Measurements from ENCODE around the gene SSTR4.
"Not testable (repeated sequence)": the region's sequence is repeated elsewhere in the genome, so short reads cannot be mapped to it uniquely, and the experiment has no call there.

SSTR4 gene

GRCh38 chr20:23034721-23035671, at the start of gene SSTR4:
Gene SSTR4 (plus strand): TSS chr20:23035312. CDS start chr20:23035484, 172 bp downstream.
- Histone ChIP-seq H3K4me1 (ENCODE audit: control insufficient read depth, insufficient read depth, low read length) (no peaks in the 10 kb centered on the region), H3K36me3 (ENCODE audit: control insufficient read depth, insufficient read depth, low read length) (no peaks in the 10 kb centered on the region), H3K27me3 (ENCODE audit: control insufficient read depth, insufficient read depth, low read length) (peaks cover 6% of the 10 kb centered on the region), H3K4me3 (ENCODE audit: low read length) (no peak within 1 kb of the TSS), H3K9ac (ENCODE audit: low read length) (no peak within 1 kb of the TSS), H3K27ac (ENCODE audit: low read depth, low read length) (no peak within 1 kb of the TSS)

GRCh38 chr20:22986601-22987000, 48.5 kb upstream of the SSTR4 start:
- H3K4me1 ChIP-seq (ENCODE audit: control insufficient read depth, insufficient read depth, low read length): no peaks in the 10 kb centered on the region
- H3K27ac ChIP-seq (ENCODE audit: low read depth, low read length): no peak overlapping the region
- H3K36me3 ChIP-seq (ENCODE audit: control insufficient read depth, insufficient read depth, low read length): no peaks in the 10 kb centered on the region
- H3K27me3 ChIP-seq (ENCODE audit: control insufficient read depth, insufficient read depth, low read length): no peaks in the 10 kb centered on the region
- no peak overlapping the region for H3K4me3 ChIP-seq (ENCODE audit: low read length)
- no peak overlapping the region for H3K9ac ChIP-seq (ENCODE audit: low read length)

- H3K4me3 ChIP-seq (ENCODE audit: low read length); H3K36me3 ChIP-seq (ENCODE audit: control insufficient read depth, insufficient read depth, low read length); H3K27me3 ChIP-seq (ENCODE audit: control insufficient read depth, insufficient read depth, low read length); H3K27ac ChIP-seq (ENCODE audit: low read depth, low read length); H3K9ac ChIP-seq (ENCODE audit: low read length); H3K4me1 ChIP-seq (ENCODE audit: control insufficient read depth, insufficient read depth, low read length): not testable (repeated sequence)
Measured at GRCh38 chr20:22991424-22991823, 43.7 kb upstream of the SSTR4 start.

GRCh38 chr20:22993823-22994222, 41.3 kb upstream of the SSTR4 start:
- Histone ChIP-seq H3K4me1 (ENCODE audit: control insufficient read depth, insufficient read depth, low read length) (no peaks in the 10 kb centered on the region), H3K9ac (ENCODE audit: low read length) (no peak overlapping the region), H3K36me3 (ENCODE audit: control insufficient read depth, insufficient read depth, low read length) (no peaks in the 10 kb centered on the region), H3K27me3 (ENCODE audit: control insufficient read depth, insufficient read depth, low read length) (no peaks in the 10 kb centered on the region), H3K27ac (ENCODE audit: low read depth, low read length) (no peak overlapping the region), H3K4me3 (ENCODE audit: low read length) (no peak overlapping the region)

- Histone ChIP-seq H3K27me3 (ENCODE audit: control insufficient read depth, insufficient read depth, low read length) (no peaks in the 10 kb centered on the region), H3K36me3 (ENCODE audit: control insufficient read depth, insufficient read depth, low read length) (no peaks in the 10 kb centered on the region), H3K4me1 (ENCODE audit: control insufficient read depth, insufficient read depth, low read length) (no peaks in the 10 kb centered on the region), H3K9ac (ENCODE audit: low read length) (no peak overlapping the region), H3K27ac (ENCODE audit: low read depth, low read length) (no peak overlapping the region), H3K4me3 (ENCODE audit: low read length) (no peak overlapping the region)
Measured at GRCh38 chr20:22995923-22996322, 39.2 kb upstream of the SSTR4 start.

GRCh38 chr20:22998476-22998875, 36.6 kb upstream of the SSTR4 start:
- Histone ChIP-seq H3K9ac (ENCODE audit: low read length) (no peak overlapping the region), H3K4me1 (ENCODE audit: control insufficient read depth, insufficient read depth, low read length) (no peaks in the 10 kb centered on the region), H3K4me3 (ENCODE audit: low read length) (no peak overlapping the region), H3K27me3 (ENCODE audit: control insufficient read depth, insufficient read depth, low read length) (no peaks in the 10 kb centered on the region), H3K27ac (ENCODE audit: low read depth, low read length) (no peak overlapping the region), H3K36me3 (ENCODE audit: control insufficient read depth, insufficient read depth, low read length) (no peaks in the 10 kb centered on the region)

- H3K27ac ChIP-seq (ENCODE audit: low read depth, low read length): no peak overlapping the region
- no peak overlapping the region for H3K9ac ChIP-seq (ENCODE audit: low read length)
- H3K36me3 ChIP-seq (ENCODE audit: control insufficient read depth, insufficient read depth, low read length): no peaks in the 10 kb centered on the region
- no peaks in the 10 kb centered on the region for H3K4me1 ChIP-seq (ENCODE audit: control insufficient read depth, insufficient read depth, low read length)
- no peak overlapping the region for H3K4me3 ChIP-seq (ENCODE audit: low read length)
- H3K27me3 ChIP-seq (ENCODE audit: control insufficient read depth, insufficient read depth, low read length): no peaks in the 10 kb centered on the region
Measured at GRCh38 chr20:22999756-23000155, 35.4 kb upstream of the SSTR4 start.

GRCh38 chr20:23000232-23000947, 34.7 kb upstream of the SSTR4 start:
- H3K27me3 ChIP-seq (ENCODE audit: control insufficient read depth, insufficient read depth, low read length): no peaks in the 10 kb centered on the region
- H3K4me3 ChIP-seq (ENCODE audit: low read length): no peak overlapping the region
- H3K36me3 ChIP-seq (ENCODE audit: control insufficient read depth, insufficient read depth, low read length): no peaks in the 10 kb centered on the region
- H3K9ac ChIP-seq (ENCODE audit: low read length): no peak overlapping the region
- H3K27ac ChIP-seq (ENCODE audit: low read depth, low read length): no peak overlapping the region
- no peaks in the 10 kb centered on the region for H3K4me1 ChIP-seq (ENCODE audit: control insufficient read depth, insufficient read depth, low read length)

GRCh38 chr20:23002276-23002675, 32.8 kb upstream of the SSTR4 start:
- no peak overlapping the region for H3K27ac ChIP-seq (ENCODE audit: low read depth, low read length)
- H3K4me1 ChIP-seq (ENCODE audit: control insufficient read depth, insufficient read depth, low read length): no peaks in the 10 kb centered on the region
- no peak overlapping the region for H3K4me3 ChIP-seq (ENCODE audit: low read length)
- H3K27me3 ChIP-seq (ENCODE audit: control insufficient read depth, insufficient read depth, low read length): no peaks in the 10 kb centered on the region
- H3K36me3 ChIP-seq (ENCODE audit: control insufficient read depth, insufficient read depth, low read length): no peaks in the 10 kb centered on the region
- no peak overlapping the region for H3K9ac ChIP-seq (ENCODE audit: low read length)

GRCh38 chr20:23003077-23003635, 32.0 kb upstream of the SSTR4 start:
- Histone ChIP-seq H3K4me3 (ENCODE audit: low read length) (no peak overlapping the region), H3K27ac (ENCODE audit: low read depth, low read length) (no peak overlapping the region), H3K36me3 (ENCODE audit: control insufficient read depth, insufficient read depth, low read length) (no peaks in the 10 kb centered on the region)

GRCh38 chr20:23003881-23004460, 31.1 kb upstream of the SSTR4 start:
- Histone ChIP-seq H3K27me3 (ENCODE audit: control insufficient read depth, insufficient read depth, low read length) (no peaks in the 10 kb centered on the region), H3K9ac (ENCODE audit: low read length) (no peak overlapping the region), H3K4me3 (ENCODE audit: low read length) (no peak overlapping the region), H3K36me3 (ENCODE audit: control insufficient read depth, insufficient read depth, low read length) (no peaks in the 10 kb centered on the region), H3K4me1 (ENCODE audit: control insufficient read depth, insufficient read depth, low read length) (no peaks in the 10 kb centered on the region), H3K27ac (ENCODE audit: low read depth, low read length) (no peak overlapping the region)

More at GRCh38 chr20:23003077-23003635, 32.0 kb upstream of the SSTR4 start:
- no peaks in the 10 kb centered on the region for H3K4me1 ChIP-seq (ENCODE audit: control insufficient read depth, insufficient read depth, low read length)
- no peak overlapping the region for H3K9ac ChIP-seq (ENCODE audit: low read length)
- H3K27me3 ChIP-seq (ENCODE audit: control insufficient read depth, insufficient read depth, low read length): no peaks in the 10 kb centered on the region

GRCh38 chr20:23005776-23006175, 29.3 kb upstream of the SSTR4 start:
- Histone ChIP-seq H3K27me3 (ENCODE audit: control insufficient read depth, insufficient read depth, low read length) (no peaks in the 10 kb centered on the region), H3K27ac (ENCODE audit: low read depth, low read length) (no peak overlapping the region), H3K9ac (ENCODE audit: low read length) (no peak overlapping the region), H3K4me3 (ENCODE audit: low read length) (no peak overlapping the region), H3K4me1 (ENCODE audit: control insufficient read depth, insufficient read depth, low read length) (no peaks in the 10 kb centered on the region), H3K36me3 (ENCODE audit: control insufficient read depth, insufficient read depth, low read length) (no peaks in the 10 kb centered on the region)

Measured in rectal smooth muscle tissue (tissue), 1 donor.